GM21619 (cell line): Measurements from ENCODE around the gene KSR1.
A peak's percentile ranks its signal among the peaks of the same experiment; 100 is the strongest.

ENCODE experiments used
- ATAC-seq: cut with Tn5 transposase; IDR thresholded peaks from one replicate; pipeline ENCODE4 v1.9.1; 2021; ENCODE audit not compliant: unreplicated experiment

The KSR1 gene

DNA sequence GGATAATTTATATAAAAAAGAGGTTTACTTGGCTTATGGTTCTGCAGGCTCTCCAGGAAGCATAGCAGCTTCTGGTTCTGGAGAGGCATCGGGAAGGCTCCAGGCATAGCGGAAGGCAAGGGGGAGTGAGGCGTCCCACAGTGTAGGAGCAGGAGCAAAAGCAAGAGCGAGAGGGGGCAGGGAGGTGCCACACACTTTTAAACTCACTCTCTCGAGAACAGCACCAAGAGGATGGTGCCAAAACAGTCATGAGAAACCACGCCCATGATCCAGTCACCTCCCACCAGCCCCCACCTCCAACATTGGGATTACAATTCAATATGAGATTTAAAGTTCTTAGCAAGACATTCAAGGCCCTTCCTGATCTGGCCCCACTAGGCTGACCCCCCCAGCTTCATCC lies 124.8 kb downstream of the KSR1 start:
- no peak for ATAC-seq

DNA sequence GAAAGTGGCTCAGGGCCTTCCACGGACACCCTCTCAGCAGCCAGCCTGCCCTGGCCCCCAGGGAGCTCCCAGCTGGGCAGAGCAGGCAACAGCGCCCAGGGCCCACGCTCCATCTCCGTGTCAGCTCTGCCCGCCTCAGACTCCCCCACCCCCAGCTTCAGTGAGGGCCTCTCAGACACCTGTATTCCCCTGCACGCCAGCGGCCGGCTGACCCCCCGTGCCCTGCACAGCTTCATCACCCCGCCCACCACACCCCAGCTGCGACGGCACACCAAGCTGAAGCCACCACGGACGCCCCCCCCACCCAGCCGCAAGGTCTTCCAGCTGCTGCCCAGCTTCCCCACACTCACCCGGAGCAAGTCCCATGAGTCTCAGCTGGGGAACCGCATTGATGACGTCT lies 126.4 kb downstream of the KSR1 start:
- ATAC-seq = no peak

DNA sequence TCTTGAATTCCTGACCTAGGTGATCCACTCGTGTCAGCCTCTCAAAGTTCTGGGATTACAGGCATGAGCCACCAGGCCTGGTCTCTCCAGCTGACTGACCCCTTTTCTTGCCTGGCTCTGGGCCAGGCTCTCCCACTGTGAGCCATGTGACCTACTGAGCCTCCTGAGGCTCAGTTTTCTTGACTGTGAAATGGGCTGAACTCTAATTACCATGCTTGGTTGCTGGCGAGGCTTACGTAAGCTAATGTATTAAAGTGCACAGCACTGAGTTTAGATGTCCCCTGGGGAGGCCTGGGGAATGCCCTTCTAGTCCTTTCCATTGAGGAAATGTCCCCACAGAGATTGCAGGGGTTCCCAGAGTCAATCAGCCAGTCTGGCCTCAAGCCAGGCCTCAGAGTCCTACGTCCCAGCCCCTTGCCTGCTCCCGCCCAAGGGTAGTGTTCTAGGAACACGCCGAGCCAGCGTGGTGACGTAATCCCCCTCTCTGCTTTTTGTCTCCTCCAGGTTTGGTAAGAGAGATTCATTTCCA lies 129.0 kb downstream of the KSR1 start:
- ATAC-seq = peak; percentile 64

DNA sequence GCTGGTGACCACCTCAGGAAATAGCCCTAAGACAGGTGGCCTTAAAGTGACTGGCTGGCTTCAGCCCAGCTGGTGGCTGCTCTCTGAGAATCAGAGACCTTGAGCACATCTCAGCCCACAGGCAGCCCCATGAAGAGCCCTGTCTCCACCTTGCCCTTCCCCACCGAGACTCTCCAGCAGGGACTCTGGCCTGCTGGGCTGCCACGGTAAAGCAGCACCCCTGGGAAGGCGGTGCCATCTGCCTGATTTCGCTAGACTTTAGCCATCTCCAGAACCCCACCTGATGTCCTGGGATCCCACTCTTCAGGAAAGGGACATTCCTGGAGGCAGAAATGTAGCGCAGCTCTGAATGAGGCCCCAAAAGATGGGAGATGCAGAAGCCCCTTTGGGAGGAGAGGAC lies 129.5 kb downstream of the KSR1 start:
- ATAC-seq = no peak

DNA sequence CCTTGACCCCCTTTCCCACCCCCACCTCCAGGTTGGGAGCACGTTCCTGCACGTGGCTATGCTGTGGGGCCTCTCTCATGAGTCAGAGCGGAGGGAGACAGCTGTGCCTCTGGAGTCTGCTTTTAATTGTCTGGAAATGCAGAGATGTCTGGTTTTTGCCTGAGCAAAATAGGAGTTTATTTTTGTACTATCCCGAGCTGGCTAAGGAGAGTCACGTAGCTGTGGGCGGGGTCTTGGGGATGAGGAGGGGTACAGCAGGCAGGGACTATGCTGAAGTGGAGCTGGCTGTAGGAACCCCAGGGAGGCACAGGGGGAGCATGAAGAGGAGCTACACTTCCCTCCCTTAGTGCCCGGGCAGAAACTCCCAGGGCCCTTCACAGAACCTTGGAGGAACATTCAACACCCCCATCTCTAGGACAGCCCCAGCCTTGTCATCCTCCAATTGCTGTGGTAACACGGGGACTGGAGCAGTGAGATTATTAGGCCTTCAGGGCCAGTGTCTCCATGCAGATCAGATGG lies 130.0 kb downstream of the KSR1 start:
- no peak for ATAC-seq

DNA sequence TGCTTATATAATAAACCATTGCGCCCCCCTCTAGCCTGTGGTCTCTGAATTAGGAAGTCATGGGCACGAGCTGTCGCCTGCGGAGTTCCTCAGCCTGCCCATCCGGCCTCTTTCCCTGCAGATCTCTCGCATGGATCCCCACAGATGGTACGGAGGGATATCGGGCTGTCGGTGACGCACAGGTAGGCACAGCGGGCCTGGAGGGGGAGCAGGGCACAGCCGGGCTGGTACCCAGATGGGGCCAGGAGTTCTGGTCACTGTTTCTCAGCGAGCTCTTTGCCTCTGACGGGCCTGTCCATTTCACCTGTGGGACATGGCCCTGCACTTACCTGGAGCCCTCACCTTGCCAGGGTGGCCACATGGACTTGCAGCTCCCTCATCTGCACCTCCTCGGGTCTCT lies 132.1 kb downstream of the KSR1 start:
- ATAC-seq = no peak

DNA sequence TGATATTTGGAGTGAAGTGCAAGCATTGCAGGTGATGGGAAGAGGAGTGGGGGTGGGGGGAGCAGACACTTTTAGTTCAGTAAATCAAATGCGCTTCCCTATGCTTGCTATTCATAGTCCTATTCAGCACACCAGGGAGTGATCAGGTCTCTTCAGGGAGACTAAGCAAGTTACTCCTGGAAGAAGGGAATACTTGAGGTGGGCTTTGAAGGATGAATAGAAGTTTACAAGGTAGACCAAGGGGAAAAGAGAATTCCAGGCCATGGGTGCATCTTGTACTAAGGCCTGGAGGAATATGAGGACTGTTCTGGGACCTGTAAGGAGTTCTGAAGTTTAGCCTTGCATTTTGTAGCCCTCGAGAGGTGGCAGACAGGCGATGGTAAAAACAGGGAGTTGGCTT lies 134.6 kb downstream of the KSR1 start:
- no peak for ATAC-seq

DNA sequence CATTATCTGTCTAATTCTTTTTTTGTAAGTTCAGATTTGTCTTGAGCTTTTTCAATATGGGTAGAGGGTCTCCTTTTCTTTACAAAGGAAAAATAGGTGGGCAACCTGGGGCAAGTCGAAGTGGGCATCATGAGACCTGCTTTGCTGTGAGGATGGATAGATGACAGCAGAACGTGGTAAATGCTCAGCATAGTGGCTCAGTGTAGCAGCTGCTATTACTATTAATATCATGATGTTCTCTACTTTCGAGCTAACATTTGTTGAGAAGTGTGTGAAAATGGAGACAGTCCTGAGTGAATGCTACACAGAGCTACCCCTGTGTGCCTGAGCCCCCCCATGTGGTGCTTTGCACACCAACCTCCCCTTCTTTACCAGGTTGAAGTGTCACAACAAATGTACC lies 135.7 kb downstream of the KSR1 start:
- no peak for ATAC-seq

DNA sequence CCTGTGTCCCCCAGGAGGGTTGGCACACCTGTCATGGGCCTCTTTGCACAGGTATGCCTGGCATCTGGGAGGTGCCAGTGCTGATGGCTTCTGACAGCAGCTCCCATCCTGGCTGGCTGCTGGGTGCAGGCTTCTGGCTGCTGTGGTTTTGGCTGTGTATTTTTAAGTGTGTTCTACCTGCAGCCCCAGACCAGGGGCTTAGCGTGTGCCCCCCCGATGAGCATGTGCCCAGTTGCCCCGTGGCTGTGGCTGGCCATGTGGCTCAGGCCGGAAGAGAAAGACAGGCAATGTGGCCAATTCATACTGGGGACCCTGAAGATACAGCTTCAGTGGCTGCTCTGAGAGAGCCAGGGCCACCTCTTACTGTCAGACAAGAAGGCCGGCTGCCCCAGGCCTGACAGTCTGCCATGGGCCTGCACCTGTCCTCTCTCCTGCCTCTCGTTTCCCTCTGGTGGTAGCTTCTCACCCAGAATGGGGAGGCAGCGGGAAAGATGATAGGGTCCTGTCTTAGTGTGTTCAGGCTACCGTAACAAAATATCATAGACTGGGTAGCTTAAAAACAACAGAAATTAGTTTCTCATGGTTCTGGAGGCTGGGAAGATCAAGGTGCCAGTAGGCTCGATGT lies 137.1 kb downstream of the KSR1 start:
- ATAC-seq = no peak

DNA sequence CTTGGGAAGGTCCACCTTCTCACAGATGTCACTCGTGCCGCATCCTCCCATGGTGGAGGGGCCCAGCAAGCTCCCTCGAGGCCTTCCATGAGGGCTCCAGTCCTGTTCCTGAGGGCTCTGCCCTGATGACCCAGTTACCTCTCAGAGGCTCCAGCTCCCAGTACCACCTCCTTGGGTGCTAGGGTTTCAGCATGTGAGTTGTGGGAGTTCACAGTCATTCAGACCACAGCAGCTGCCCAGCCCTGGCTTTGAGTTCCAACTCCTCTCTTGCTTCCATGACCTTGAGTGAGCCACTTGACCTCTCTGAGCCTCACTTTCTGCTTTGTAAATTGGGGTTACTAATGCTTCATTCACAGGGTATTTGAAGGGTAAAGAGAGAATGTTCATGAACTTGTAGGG lies 137.6 kb downstream of the KSR1 start:
- ATAC-seq = no peak

DNA sequence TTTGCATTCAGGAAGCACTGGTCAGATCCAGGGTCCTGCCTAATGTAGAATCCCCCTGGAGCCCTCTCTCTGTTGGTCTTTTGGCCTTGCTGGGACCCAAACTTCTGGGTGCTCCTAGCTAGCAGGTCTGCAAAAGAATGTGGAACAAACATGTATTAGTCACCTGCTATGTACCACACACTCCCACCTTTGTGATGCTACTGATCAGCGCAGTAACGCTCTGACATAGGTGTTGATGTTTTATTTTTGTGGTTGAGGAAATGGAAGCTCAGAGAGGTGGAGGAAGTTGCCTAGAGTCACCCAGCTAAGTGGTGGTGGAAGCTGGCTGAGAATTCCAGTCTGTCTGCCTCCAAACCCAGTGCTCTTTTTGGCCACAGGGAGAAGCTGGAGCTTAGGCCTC lies 139.0 kb downstream of the KSR1 start:
- no peak for ATAC-seq

DNA sequence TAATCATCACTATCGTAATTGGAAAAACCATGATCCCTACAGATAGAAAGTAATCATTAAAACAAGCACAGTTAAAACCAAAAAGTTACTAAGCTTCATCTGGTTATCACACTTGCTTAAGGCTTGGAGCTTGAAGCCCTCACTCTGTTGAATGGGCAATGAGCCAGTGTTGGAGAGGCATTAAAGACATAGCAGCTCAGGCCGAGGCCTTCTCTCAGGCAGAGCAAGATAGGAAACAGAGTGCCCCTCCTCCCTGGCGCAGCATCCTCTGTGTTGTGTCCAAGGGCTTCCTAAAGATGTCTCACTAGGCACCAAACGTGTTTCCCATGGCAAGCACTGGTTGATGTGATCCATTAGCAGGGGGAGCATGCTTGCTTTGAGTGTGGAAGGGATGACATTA lies 139.8 kb downstream of the KSR1 start:
- no peak for ATAC-seq

DNA sequence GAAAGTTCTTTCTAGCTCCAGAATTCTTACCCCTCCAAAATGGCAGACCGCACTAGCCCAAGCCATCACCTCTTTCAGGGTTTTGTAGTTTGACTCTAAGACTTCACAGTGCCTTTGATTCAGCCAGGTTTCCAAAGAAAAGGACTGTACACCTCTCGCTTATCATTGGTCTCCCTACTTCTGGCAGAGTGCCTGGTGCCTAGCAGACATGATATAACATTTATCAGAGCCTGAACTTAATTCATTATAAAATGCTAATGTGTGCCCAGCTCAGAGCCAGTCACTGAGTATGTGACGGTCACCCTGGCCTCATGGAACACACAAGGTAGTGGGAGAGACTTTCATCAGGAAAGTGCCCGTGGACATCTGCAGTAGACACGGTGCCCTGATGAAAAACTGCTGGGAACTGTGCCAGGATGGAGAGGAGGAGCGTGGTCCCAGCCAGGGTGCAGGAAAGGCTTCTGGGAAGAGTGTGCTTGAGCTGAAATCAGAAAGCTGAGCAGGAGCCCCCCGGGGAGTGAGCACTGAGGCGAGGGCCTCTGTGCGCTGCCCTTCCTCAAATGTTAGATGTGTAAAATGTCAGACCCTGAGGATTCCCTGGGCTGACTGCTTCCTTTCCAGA lies 140.4 kb downstream of the KSR1 start:
- no peak for ATAC-seq

DNA sequence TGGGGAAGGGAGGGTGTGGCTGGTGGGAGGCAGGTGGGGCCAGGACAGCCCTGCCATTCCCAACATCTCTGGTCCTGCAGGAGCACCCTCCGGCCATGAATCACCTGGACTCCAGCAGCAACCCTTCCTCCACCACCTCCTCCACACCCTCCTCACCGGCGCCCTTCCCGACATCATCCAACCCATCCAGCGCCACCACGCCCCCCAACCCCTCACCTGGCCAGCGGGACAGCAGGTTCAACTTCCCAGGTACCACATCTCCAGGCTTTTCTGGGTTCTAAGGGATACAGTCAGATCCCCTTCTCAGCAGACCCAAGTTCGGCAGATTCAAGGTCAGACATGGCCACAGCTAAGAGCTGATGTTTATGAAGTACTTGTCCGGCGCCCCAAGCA lies 140.9 kb downstream of the KSR1 start:
- no peak for ATAC-seq

DNA sequence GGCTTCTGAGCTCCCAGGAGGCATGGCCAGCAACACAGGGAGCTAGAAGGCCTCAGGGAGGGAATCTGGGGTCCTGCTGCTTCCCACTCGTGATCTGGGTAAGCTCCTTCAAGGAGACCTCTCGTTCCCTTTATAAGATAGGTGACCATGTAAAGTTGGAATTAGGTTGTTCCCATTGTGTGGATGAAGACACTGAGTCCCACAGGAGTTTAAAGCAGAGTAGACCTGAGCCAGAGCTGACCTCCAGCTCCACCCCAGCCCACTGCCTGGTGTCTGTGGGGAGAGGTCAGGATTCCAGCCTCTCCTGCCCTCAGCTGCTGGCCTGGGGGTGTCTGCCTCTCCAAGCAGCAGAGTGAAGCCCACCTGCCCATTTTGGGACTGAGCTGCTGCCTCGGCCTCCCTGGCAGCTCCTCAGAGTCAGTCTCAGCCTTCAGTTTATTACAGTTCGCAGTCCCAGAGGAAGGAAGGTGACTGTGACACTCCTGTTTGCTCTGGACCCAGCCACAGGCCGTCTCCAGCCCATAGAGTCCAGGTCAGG lies 141.6 kb downstream of the KSR1 start:
- ATAC-seq = no peak

DNA sequence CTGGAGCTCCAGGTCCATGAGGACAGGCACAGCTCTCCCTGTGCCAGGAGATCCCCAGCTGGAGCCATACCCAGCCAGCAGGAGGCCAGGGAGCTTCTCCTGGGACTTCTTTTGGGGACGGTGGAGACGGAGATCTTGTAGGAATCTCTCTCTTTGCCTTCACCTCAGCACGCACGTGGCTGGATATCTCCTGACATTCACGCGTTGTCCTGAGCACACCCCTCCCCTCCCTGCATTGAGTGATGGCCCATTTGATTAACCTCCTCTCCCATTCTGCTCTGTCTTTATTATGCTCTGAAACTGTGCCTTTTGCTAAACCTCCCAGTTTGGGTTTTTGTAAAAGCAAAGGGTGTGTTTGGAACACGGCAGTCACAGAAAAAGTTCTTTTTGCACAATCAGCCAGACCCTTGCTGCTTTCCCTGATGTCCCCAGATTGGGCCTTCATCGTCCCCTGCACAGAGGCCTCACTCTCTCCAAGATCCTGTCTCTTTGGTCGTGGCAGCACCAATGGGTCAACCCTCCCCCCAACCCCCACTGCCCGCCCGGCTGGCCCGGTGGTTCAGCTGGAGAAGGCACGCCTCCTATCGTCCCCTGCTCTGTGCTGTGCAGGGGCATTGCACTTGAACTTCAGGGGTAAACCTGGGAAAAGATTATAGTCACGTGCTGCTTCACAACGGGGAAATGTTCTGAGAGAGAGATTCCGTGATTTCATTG lies 142.2 kb downstream of the KSR1 start:
- ATAC-seq = no peak

DNA sequence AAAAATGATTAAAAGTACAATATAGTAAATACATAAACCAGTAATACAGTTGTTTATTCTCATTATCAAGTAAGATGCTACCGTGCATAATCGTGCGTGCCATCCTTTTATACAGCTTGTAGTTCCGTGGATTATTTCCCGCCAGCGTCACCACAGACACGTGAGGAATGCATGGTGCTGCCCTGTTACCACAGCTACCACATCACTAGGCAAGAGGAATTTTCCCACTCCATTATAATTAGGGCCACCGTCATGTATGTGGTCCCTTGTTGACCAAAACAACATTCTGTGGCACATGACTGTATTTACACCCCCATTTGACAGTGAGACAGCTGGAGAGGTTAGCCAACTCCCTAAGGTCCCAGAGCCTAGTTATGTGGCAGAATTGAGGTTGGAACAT lies 144.2 kb downstream of the KSR1 start:
- no peak for ATAC-seq

DNA sequence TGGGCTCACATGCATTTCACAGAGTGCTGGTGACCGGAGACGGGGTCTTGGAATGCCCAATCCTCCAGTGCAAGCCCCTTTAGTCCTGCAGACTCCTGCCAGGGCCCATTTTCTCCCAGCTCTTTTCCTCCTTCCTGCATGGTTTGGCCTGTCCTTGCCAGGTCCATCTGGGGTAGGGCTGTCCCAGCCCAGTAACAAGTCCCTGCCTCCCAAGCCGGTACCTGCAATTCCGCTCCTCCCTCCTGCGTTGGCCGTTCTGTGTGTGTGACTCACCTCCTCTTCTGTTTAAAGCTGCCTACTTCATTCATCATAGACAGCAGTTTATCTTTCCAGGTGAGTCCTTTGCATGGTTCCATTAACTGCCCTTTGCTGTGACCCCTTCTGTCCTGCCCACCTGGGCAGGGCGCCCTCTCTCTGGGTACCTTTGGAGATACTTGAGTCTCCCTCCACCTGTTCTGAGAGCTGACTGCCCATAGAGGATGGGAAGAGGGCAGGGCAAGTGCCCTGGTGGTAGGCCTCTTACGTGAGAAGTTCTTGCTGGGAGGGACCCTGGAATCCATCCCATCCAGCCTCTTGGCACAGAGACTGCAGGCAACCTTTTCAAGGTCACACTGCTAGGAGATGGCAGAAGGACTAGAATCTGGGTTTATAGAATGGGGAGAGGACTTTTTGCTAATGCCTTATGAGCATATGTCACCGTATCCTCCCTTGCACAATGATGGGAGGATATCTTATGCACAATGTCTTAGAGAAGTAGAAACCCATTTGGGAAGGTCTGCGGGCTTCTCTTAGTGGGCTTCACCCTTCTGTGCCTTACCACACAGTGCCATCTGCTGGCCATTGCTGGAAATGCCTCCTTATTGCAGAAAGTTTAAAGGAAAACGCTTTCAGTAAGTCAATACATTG lies 145.1 kb downstream of the KSR1 start:
- ATAC-seq = no peak

DNA sequence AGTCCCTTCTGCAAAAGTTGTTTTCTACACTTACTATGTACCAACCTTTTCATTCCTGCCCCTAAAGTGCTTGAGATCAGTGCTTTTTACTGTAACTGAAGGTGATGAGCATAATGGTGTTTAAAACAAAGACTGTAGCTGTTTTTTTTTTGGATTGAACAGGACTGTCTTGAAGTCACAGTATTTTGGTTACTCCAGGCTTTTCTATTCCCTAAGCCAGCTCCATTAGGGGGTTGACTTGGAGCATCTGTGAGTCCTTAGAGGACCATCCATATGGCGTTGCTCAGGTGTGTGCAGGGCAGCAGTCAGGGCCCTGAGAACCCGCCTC lies 145.7 kb downstream of the KSR1 start:
- ATAC-seq = no peak

DNA sequence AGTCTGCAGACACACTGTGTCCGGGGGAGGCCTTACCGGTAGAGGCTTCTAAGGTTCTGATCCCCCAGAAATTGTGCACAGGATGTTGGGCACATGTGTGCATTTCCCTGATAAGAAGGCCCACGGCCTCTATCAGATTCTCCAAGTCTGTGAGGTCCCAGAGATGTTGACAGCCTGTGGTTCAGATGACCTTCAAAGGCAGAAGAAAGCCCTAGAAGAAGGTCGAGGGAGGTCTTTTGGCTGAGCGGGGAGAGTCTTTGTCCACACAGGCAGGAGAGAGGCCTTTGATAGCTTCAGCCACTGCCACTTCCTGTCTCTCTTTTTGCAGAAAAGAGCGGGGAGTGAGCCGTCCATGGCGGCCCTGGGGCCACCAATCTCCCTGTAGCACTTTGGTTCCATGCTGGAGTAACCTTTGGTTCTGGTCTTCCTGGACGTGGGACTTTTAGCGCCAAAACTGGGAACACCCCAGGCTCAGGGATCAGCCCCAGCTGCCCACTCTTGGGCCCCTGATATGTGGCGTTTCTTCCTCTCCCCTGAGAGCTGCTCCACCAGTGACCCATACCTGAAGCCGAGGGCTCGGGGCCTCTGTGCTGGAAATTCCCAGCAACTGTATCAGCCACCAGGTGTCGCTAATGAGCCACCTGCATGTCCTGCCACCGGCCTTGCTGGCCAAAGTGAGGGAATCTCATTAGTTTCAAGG lies 146.6 kb downstream of the KSR1 start:
- no peak for ATAC-seq

DNA sequence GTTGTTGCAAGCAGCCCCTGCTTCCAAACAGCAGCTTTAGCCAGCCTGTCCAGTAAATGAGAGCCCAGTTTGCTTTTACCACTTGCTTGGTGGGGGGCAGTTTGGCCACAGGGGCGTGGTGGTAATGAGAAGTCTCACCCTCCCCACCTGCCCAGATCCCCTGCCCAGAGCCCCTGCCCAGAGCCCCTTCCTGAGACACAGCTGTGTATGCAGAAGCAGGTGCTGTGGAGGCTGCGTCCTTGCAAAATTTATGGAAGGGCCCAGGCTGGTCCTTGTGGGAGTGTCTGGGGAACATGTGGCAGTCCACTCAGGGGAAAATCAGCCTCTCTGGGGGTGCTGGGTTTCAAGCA lies 147.1 kb downstream of the KSR1 start:
- no peak for ATAC-seq
